ENCODE measurements around the gene ORM2.

DNA sequence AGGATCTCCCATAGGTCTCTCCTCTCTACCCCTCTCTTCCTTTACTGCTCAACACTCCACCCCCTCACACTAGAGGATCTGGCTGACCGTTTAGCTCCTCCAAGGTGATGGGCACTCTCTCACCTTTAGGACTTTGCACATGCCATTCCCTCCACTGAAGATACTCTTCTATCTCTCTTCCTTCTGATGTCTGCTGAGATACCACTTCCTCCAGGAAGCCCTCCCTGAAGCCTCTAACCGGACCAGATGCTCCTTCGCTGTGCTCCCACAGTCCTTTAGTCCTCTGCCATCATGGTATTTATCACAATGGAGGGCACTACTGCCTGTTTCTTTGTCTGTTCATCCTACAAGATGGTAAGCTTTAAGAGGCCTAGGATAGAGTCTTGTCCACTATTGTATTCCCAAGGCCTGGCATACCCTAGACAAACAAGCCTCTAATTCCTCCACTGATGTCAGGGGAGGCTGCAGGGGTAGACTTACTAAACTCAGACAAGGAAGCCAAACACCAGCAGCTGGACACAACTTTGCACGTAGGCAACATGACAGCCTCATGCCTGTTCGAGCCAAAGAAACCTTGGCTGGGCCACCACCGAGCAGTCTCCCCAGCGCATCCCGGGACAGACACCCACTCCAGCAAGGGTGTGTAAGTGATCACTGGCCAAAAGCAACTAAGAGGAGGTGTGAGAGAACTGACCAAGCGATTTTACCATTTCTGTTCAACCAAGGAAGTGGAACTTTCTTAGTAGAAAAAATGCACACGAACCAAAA is 20.2 kb downstream of the ORM2 start:
- TF ChIP-seq, protein P1, sequence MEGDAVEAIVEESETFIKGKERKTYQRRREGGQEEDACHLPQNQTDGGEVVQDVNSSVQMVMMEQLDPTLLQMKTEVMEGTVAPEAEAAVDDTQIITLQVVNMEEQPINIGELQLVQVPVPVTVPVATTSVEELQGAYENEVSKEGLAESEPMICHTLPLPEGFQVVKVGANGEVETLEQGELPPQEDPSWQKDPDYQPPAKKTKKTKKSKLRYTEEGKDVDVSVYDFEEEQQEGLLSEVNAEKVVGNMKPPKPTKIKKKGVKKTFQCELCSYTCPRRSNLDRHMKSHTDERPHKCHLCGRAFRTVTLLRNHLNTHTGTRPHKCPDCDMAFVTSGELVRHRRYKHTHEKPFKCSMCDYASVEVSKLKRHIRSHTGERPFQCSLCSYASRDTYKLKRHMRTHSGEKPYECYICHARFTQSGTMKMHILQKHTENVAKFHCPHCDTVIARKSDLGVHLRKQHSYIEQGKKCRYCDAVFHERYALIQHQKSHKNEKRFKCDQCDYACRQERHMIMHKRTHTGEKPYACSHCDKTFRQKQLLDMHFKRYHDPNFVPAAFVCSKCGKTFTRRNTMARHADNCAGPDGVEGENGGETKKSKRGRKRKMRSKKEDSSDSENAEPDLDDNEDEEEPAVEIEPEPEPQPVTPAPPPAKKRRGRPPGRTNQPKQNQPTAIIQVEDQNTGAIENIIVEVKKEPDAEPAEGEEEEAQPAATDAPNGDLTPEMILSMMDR (IDR thresholded peaks at IDR 0.05) = no peak
- TF ChIP-seq POLR2AphosphoS5 (IDR thresholded peaks at IDR 0.05) = no peak

Data from sigmoid colon (tissue), 4 donors.